ENCODE measurements around the gene MOCS2. TPM values are rescaled to one million over a fixed set of nuclear protein-coding genes. Genes with fewer than 3 reads are reported as not detected.

Gene MOCS2
- total and polyA plus RNA-seq, 9 of the 15 experiments (the other 6 are each of a cell fraction or from before 2014, with no cell fraction given) = 33.0 to 74.5 (median 48.4) TPM

- in situ Hi-C loops (cut with MboI) (no loop called here), intact Hi-C loops (cut with micrococcal nuclease) (no loop called here)
- peaks cover 32% of the 10 kb centered on the region for H3K79me2 ChIP-seq (ENCODE audit: control insufficient read depth, insufficient read depth, low read length)
- no peaks in the 10 kb centered on the region for H4K20me1 ChIP-seq (replicated peaks; ENCODE audit: control insufficient read depth, insufficient read depth, low read length)
- H3K4me1 ChIP-seq (replicated peaks in 1 of 2; ENCODE audit: control insufficient read depth in 2 of 2, insufficient read depth in 2 of 2, low read length in 2 of 2) = peaks cover 5 to 9% of the 10 kb centered on the region in 2 experiments; a peak in 2 of 5 replicates
- no peaks in the 10 kb centered on the region for H3K27me3 ChIP-seq (ENCODE audit: control insufficient read depth in 2 of 2, insufficient read depth in 2 of 2, low read length in 2 of 2)
- H3K9me3 ChIP-seq (replicated peaks; ENCODE audit: control insufficient read depth, insufficient read depth, low read depth, low read length) = no peaks in the 10 kb centered on the region; the same call in 1 of the 2 replicates
- peak overlapping the region; percentile 80; the same call in 1 of the 3 replicates for H3K27ac ChIP-seq (ENCODE audit: extremely low read depth, low read depth, low read length)
- peak overlapping the region in 1 of 2 experiments; percentile 88; a peak in 3 of 4 replicates for H3K9ac ChIP-seq (ENCODE audit: insufficient read depth in 1 of 2, low read depth in 2 of 2, low read length in 2 of 2)
- no TSS peak for BruUV-seq (replicated peaks)
- no peak for DNase-seq (ENCODE audit: extremely low read depth in 1 of 4, low spot score in 3 of 4)
- H3K36me3 ChIP-seq (ENCODE audit: control insufficient read depth, insufficient read depth, low read length) = peaks cover 6% of the 10 kb centered on the region
- ATAC-seq = no peak
- no peak overlapping the region for H2AFZ ChIP-seq (ENCODE audit: low read depth, low read length)
- no peaks in the 10 kb centered on the region for H3K9me1 ChIP-seq (ENCODE audit: control insufficient read depth, insufficient read depth, low read length)
- TF ChIP-seq CREB3L1 (IDR thresholded peaks at IDR 0.05; ENCODE audit: borderline replicate concordance, low read depth) = no peak
- no peak for TF ChIP-seq ZNF76 (CRISPR knock-in tag; IDR thresholded peaks at IDR 0.05; ENCODE audit: borderline replicate concordance)
- 0 out of 2 replicates have a peak, but pooled peaks have one; percentile 20 for TF ChIP-seq MAFK (IDR thresholded peaks at IDR 0.05; ENCODE audit: low read length)
- no peak for TF ChIP-seq POLR3A (IDR thresholded peaks at IDR 0.05; ENCODE audit: borderline replicate concordance, extremely low read depth, insufficient read depth, insufficient read length)
- peak; percentile 66 for TF ChIP-seq C11orf30 (IDR thresholded peaks at IDR 0.05; ENCODE audit: low read depth)
- no peak for TF ChIP-seq E2F3 (CRISPR knock-in tag; IDR thresholded peaks at IDR 0.05)
- TF ChIP-seq NR3C1 (CRISPR knock-in tag; IDR thresholded peaks at IDR 0.05) = no peak
- TF ChIP-seq RERE (CRISPR knock-in tag; IDR thresholded peaks at IDR 0.05; ENCODE audit: borderline replicate concordance) = no peak
- TF ChIP-seq TAF1 (IDR thresholded peaks at IDR 0.05; ENCODE audit: control insufficient read depth, extremely low read depth, insufficient read depth, low read length, severe bottlenecking) = no peak
- TF ChIP-seq ZNF316 (IDR thresholded peaks at IDR 0.05) = peak; percentile 70
- peak; percentile 45; the same call in 1 of the 2 replicates for TF ChIP-seq MAFF (IDR thresholded peaks at IDR 0.05; ENCODE audit: low read length)
- TF ChIP-seq NR4A1 (CRISPR knock-in tag; IDR thresholded peaks at IDR 0.05) = no peak
- TF ChIP-seq NR4A1 (tag; IDR thresholded peaks at IDR 0.05) = no peak
- TF ChIP-seq KLF16 (IDR thresholded peaks at IDR 0.05) = no peak
- TF ChIP-seq ETS1 (conservative IDR thresholded peaks at IDR 0.05; ENCODE audit: control insufficient read depth, low read depth, low read length) = no peak
- no peak for FAIRE-seq
- peak overlapping the region; percentile 98 for H3K4me2 ChIP-seq (ENCODE audit: insufficient read depth, low read length)
- CTCF ChIA-PET (ENCODE audit: low intra/inter-chr PET ratio) = no interaction called here
- POLR2A ChIA-PET = no interaction called here
- WGBS (ENCODE audit: insufficient coverage, low coverage, missing lambda C conversion rate) = 80% methylated on average over 1 of the region's 1 CpG
- H3K4me3 ChIP-seq = peak overlapping the region; percentile 63
These were observed 1.6 kb upstream of the MOCS2 start for GRCh38 chr5:53111139-53111538.

All from K562 (cell line).